IMR-90 (cell line): ENCODE results near the gene PITPNB. TPM values are rescaled to one million over a fixed set of nuclear protein-coding genes. Genes with fewer than 3 reads are reported as not detected.

Source experiments
- ATAC-seq: fragments of 200-7000 bp; cut with Tn5 transposase; 2 replicates; pipeline ENCODE4 v1.9.1; 2020; ENCODE audit warnings: low read depth, mild to moderate bottlenecking, moderate library complexity
- BruUV-seq: library from RNA; stranded (reverse); fragments of 400-500 nt; replicated peaks from 2 replicates; lab custom pipeline; 2021; lab: Mats Ljungman, UMichigan
- CTCF ChIA-PET: fragments of 300-600 bp; formaldehyde crosslinking; extraction: SDS; loops from one replicate; lab custom pipeline; 2021; ENCODE audit warnings: antibody characterized with exemption; lab: Yijun Ruan, JAX
- POLR2A ChIA-PET: fragments of 300-600 bp; sonication (Branson Sonifier 250); formaldehyde crosslinking; loops from one replicate; lab custom pipeline; 2022; ENCODE audit warnings: antibody characterized with exemption; ENCODE audit not compliant: unreplicated experiment; lab: Charles Lee
- DNase-seq: peaks from one replicate; pipeline ENCODE4 v3.0.0; 2013
- H2AFZ ChIP-seq: replicated peaks from 2 replicates; pipeline ENCODE3; 2013; ENCODE audit warnings: low read length, mild to moderate bottlenecking; ENCODE audit not compliant: poor library complexity
- H2AK5ac ChIP-seq: 2 replicates; pipeline ENCODE4 v1.6.1; 2013; ENCODE audit warnings: low read depth, low read length, inconsistent platforms
- H2AK9ac ChIP-seq: replicated peaks from 2 replicates; pipeline ENCODE3; 2013; ENCODE audit warnings: mild to moderate bottlenecking, low read depth, low read length, moderate library complexity; ENCODE audit not compliant: poor library complexity
- H2BK120ac ChIP-seq: 2 replicates; pipeline ENCODE4 v1.6.1; 2013; ENCODE audit warnings: low read depth, low read length, inconsistent platforms
- H2BK15ac ChIP-seq: 3 replicates; pipeline ENCODE4 v1.6.1; 2013; ENCODE audit warnings: low read depth, low read length, inconsistent platforms
- H2BK20ac ChIP-seq: 2 replicates; pipeline ENCODE4 v1.6.1; 2013; ENCODE audit warnings: low read depth, mild to moderate bottlenecking, inconsistent platforms, low read length, moderate library complexity
- H2BK5ac ChIP-seq: 2 replicates; pipeline ENCODE4 v1.6.1; 2013; ENCODE audit warnings: mild to moderate bottlenecking, low read depth, low read length, inconsistent platforms; ENCODE audit not compliant: poor library complexity, severe bottlenecking
- H3K14ac ChIP-seq: replicated peaks from 2 replicates; pipeline ENCODE4 v1.6.1; 2013; ENCODE audit warnings: low read depth, low read length, inconsistent platforms
- H3K18ac ChIP-seq: 2 replicates; pipeline ENCODE4 v1.6.1; 2013; ENCODE audit warnings: low read depth, low read length, control low read depth
- H3K23ac ChIP-seq: 2 replicates; pipeline ENCODE4 v1.6.1; 2013; ENCODE audit warnings: low read depth, low read length, inconsistent platforms
- H3K27ac ChIP-seq: 2 replicates; pipeline ENCODE4 v1.5.1; 2013; ENCODE audit warnings: mild to moderate bottlenecking, control low read depth, low read length; ENCODE audit not compliant: insufficient read depth
- H3K27me3 ChIP-seq: 2 replicates; pipeline ENCODE4 v1.6.1; 2013; ENCODE audit warnings: low read length; ENCODE audit not compliant: control insufficient read depth, insufficient read depth
- H3K36me3 ChIP-seq: 2 replicates; pipeline ENCODE4 v1.6.1; 2013; ENCODE audit warnings: low read length, mixed read lengths; ENCODE audit not compliant: control insufficient read depth, insufficient read depth
- H3K4ac ChIP-seq: 2 replicates; pipeline ENCODE4 v1.6.1; 2013; ENCODE audit warnings: low read depth, low read length, inconsistent platforms
- H3K4me1 ChIP-seq: 2 replicates; pipeline ENCODE4 v1.6.1; 2013; ENCODE audit warnings: low read length, mixed read lengths; ENCODE audit not compliant: control insufficient read depth, insufficient read depth
- H3K4me2 ChIP-seq: 2 replicates; pipeline ENCODE4 v1.6.1; 2013; ENCODE audit warnings: low read depth, mild to moderate bottlenecking, control low read depth, low read length, moderate library complexity
- H3K4me3 ChIP-seq: 2 replicates; pipeline ENCODE4 v1.5.1; 2013; ENCODE audit warnings: low read depth, mild to moderate bottlenecking, control low read depth, low read length, moderate library complexity; ENCODE audit not compliant: insufficient read depth
- H3K56ac ChIP-seq: 2 replicates; pipeline ENCODE4 v1.6.1; 2013; ENCODE audit warnings: low read length, inconsistent platforms; ENCODE audit not compliant: insufficient read depth; ENCODE audit errors: extremely low read depth
- H3K79me1 ChIP-seq, 2 experiments: 2 replicates each; pipeline ENCODE4 v1.6.1; 2013; ENCODE audit warnings: low read length in 2 of 2, inconsistent platforms in 1 of 2, low read depth in 1 of 2
- H3K9ac ChIP-seq: 2 replicates; pipeline ENCODE4 v1.6.1; 2013; ENCODE audit warnings: low read depth, low read length, control low read depth
- H3K9me1 ChIP-seq: 2 replicates; pipeline ENCODE4 v1.6.1; 2013; ENCODE audit warnings: low read length, inconsistent platforms; ENCODE audit not compliant: insufficient read depth
- H3K9me3 ChIP-seq: 2 replicates; pipeline ENCODE4 v1.6.1; 2013; ENCODE audit warnings: low read length; ENCODE audit not compliant: control insufficient read depth, insufficient read depth
- H4K20me1 ChIP-seq: 2 replicates; pipeline ENCODE4 v1.6.1; 2013; ENCODE audit warnings: low read length, inconsistent platforms; ENCODE audit not compliant: insufficient read depth
- H4K5ac ChIP-seq: 2 replicates; pipeline ENCODE4 v1.6.1; 2013; ENCODE audit warnings: mild to moderate bottlenecking, low read depth, low read length, control low read depth
- H4K8ac ChIP-seq, 2 experiments: 2 replicates each; pipeline ENCODE4 v1.6.1; 2013; ENCODE audit warnings: low read depth in 2 of 2, low read length in 2 of 2, control low read depth in 1 of 2, inconsistent platforms in 1 of 2
- H4K91ac ChIP-seq: 2 replicates; pipeline ENCODE4 v1.6.1; 2013; ENCODE audit warnings: low read depth, low read length, inconsistent platforms; ENCODE audit not compliant: insufficient read depth
- FOS ChIP-seq: fragments of 150-350 bp; IDR thresholded peaks from 2 replicates; pipeline ENCODE4 v1.6.1; 2016; ENCODE audit warnings: low read depth, low read length
- MAFK ChIP-seq: IDR thresholded peaks from 2 replicates; pipeline ENCODE4 v1.6.1; 2012; ENCODE audit warnings: low read depth, low read length, improper control_type of control experiment
- MAZ ChIP-seq: IDR thresholded peaks from 2 replicates; pipeline ENCODE4 v1.6.1; 2012; ENCODE audit warnings: low read depth, mild to moderate bottlenecking, low read length, improper control_type of control experiment, moderate library complexity, borderline replicate concordance
- SMC3 ChIP-seq: fragments of 150-350 bp; IDR thresholded peaks from 2 replicates; pipeline ENCODE4 v1.6.1; 2016; ENCODE audit warnings: low read depth, mild to moderate bottlenecking, antibody characterized with exemption, low read length, moderate library complexity
- WGBS, 2 experiments: methylation state at CpG; one replicate each; pipeline versions ENCODE4 v1.1.5 to v1.1.7; 2013; ENCODE audit warnings: missing lambda C conversion rate in 2 of 2; ENCODE audit not compliant: insufficient read length in 1 of 2; ENCODE audit errors: extremely low coverage in 2 of 2; 5-methylcytosine and 5-hydroxymethylcytosine counted together
- dilution Hi-C: fragments of 300-500 bp; cut with HindIII; formaldehyde crosslinking; loops from one replicate; pipeline ENCODE4 v1.14.3; 2018; ENCODE audit warnings: low sequenced_read_pairs; ENCODE audit not compliant: unreplicated experiment
- in situ Hi-C: fragments of 300-500 bp; cut with MboI; formaldehyde crosslinking; loops from 3 replicates; pipeline ENCODE4 v1.14.3; 2019; ENCODE audit warnings: low sequenced_read_pairs, inconsistent platforms, mixed read lengths
- intact Hi-C: fragments of 100-400 bp; cut with micrococcal nuclease; formaldehyde crosslinking; loops from 2 replicates; pipeline ENCODE4 v1.10.0; 2022
- polyA plus RNA-seq, 3 experiments: library from polyadenylated mRNA; depleted of rRNA; stranded (reverse); fragments of >200 nt; gene quantifications; 2 replicates each; pipeline ENCODE4 v1.2.3, GENCODE V29; 2012; ENCODE audit warnings: low replicate concordance in 1 of 3
- total RNA-seq: library from RNA; depleted of rRNA; stranded (reverse); fragments of >200 nt; gene quantifications from 2 replicates; pipeline ENCODE4 v1.2.3, GENCODE V29; 2012

Gene PITPNB
- total and polyA plus RNA-seq, 2 of the 4 experiments (the other 2 are of a cell fraction): 19.7 to 54.5 TPM

- Histone ChIP-seq H3K56ac (no peak overlapping the region), H2AK9ac (no peak overlapping the region), H3K4me3 (no peak overlapping the region), H3K4me1 (no peaks in the 10 kb centered on the region), H2AFZ (no peak overlapping the region), H3K4me2 (no peak overlapping the region), H3K14ac (no peak overlapping the region), H4K5ac (no peak overlapping the region), H2BK15ac (no peak overlapping the region), H3K27me3 (no peaks in the 10 kb centered on the region), H4K20me1 (no peaks in the 10 kb centered on the region; the same call in 1 of the 2 replicates), H3K23ac (no peak overlapping the region), H3K79me1 (no peaks in the 10 kb centered on the region), H3K18ac (no peak overlapping the region), H3K4ac (no peak overlapping the region), H4K91ac (no peak overlapping the region), H3K27ac (no peak overlapping the region), H3K9me1 (0 out of 2 replicates have a peak, but pooled peaks cover 4% of the 10 kb centered on the region), H2BK120ac (no peak overlapping the region), H2AK5ac (no peak overlapping the region), H3K36me3 (no peaks in the 10 kb centered on the region), H3K9ac (no peak overlapping the region), H2BK5ac (no peak overlapping the region), H4K8ac (no peak overlapping the region), H3K9me3 (peaks cover 2% of the 10 kb centered on the region), H2BK20ac (no peak overlapping the region)
- ChIA-PET CTCF (no interaction called here), POLR2A (no interaction called here)
- dilution Hi-C loops: no loop called here
- TF ChIP-seq SMC3: no peak
- TF ChIP-seq FOS: no peak
- no peak for TF ChIP-seq MAFK
- TF ChIP-seq MAZ: no peak
- in situ Hi-C loops: no loop called here
- WGBS, 2 experiments: no CpG with 5 or more reads among the region's 1 CpG
- ATAC-seq: no peak
- no TSS peak for BruUV-seq
- DNase-seq: no peak
- intact Hi-C loops: no loop called here
Measured at GRCh38 chr22:27823221-27823620, 95.8 kb downstream of the PITPNB start.
